ENCODE measurements around the gene FAM107A.
A peak's percentile ranks its signal among the peaks of the same experiment; 100 is the strongest.

The FAM107A gene

DNA sequence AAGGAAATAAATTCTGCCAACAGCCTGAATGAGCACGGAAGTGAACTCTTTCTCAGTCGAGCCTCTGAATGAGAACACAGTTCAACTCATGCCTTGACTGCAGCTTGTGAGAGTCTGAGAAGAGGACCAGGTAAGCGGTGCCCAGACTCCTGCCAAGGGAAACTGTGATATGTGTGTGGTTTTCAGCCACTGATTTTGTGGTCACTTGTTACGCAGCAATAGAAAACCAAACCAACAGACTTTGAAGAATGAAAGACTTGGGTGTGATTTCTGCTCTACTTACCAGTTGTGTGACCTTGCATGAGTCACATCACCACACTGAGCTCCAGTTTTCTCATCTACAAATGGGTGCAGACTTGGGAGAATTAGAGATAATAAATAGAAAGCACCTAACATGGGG lies 30.6 kb upstream of the FAM107A start:
- Mint-ChIP-seq H3K27me3 (ENCODE audit: low read depth) (peaks cover 6% of the 10 kb centered on the region), H3K9me3 (no peaks in the 10 kb centered on the region), H3K4me3 (no peak overlapping the region), H3K27ac (no peak overlapping the region), H3K4me1 (ENCODE audit: low read depth) (peaks cover 8% of the 10 kb centered on the region), H3K36me3 (ENCODE audit: low read depth) (no peaks in the 10 kb centered on the region)
- DNase-seq (ENCODE audit: low spot score): no peak

DNA sequence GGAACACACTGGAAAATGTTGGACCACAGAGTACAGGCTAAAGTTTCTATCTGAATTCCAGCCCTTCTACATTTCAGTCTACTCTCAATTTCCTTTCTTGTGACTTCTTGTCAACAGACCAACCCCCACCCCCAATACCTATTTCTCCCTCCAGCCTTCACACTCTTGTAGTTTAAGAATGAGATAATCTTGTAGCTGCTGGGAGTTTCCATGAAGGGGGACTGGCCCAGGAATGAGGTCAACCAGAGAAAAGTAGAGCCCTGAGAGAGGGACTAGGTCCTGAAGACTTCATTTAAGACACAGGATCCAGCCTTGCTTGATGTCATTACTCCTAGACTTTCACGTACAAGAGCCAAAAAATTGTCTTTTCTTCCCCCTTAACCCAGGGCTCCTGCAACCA lies 29.5 kb upstream of the FAM107A start:
- Mint-ChIP-seq H3K36me3 (ENCODE audit: low read depth) (no peaks in the 10 kb centered on the region), H3K9me3 (no peaks in the 10 kb centered on the region), H3K4me3 (no peak overlapping the region), H3K27me3 (ENCODE audit: low read depth) (peaks cover 8% of the 10 kb centered on the region), H3K27ac (no peak overlapping the region), H3K4me1 (ENCODE audit: low read depth) (peaks cover 8% of the 10 kb centered on the region)
- no peak for DNase-seq (ENCODE audit: low spot score)

- H3K4me1 Mint-ChIP-seq (ENCODE audit: low read depth): peaks cover 5% of the 10 kb centered on the region
- no peaks in the 10 kb centered on the region for H3K9me3 Mint-ChIP-seq
- no peak for DNase-seq (ENCODE audit: low spot score)
- peaks cover 11% of the 10 kb centered on the region for H3K27me3 Mint-ChIP-seq (ENCODE audit: low read depth)
- H3K27ac Mint-ChIP-seq: no peak overlapping the region
- no peak overlapping the region for H3K4me3 Mint-ChIP-seq
- no peaks in the 10 kb centered on the region for H3K36me3 Mint-ChIP-seq (ENCODE audit: low read depth)
These were observed 26.8 kb upstream of the FAM107A start for GRCh38 chr3:58604031-58604430.

DNA sequence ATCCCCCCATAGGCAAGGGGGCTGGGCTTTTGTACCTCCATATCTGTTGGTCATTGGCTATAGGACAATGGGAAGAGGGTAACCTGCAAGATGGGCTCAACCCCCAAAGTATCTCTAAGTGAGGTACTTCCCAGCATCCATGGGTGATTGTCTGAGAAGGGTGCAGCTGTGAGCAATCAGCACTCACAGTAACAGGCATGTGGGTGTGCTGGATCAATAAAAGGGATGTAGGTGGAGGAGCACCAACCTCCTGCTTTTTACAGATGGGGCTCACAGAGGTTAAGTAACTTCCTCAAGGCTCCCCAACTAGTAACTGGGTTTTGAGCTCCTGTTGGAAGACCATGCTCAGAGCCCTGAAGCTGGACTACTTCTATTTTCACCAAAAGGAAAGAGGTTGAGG lies 26.4 kb upstream of the FAM107A start:
- H3K4me1 Mint-ChIP-seq (ENCODE audit: low read depth): peaks cover 5% of the 10 kb centered on the region
- H3K9me3 Mint-ChIP-seq: no peaks in the 10 kb centered on the region
- DNase-seq (ENCODE audit: low spot score): no peak
- H3K4me3 Mint-ChIP-seq: no peak overlapping the region
- no peaks in the 10 kb centered on the region for H3K36me3 Mint-ChIP-seq (ENCODE audit: low read depth)
- peaks cover 12% of the 10 kb centered on the region for H3K27me3 Mint-ChIP-seq (ENCODE audit: low read depth)
- H3K27ac Mint-ChIP-seq: no peak overlapping the region

- Mint-ChIP-seq H3K36me3 (ENCODE audit: low read depth) (no peaks in the 10 kb centered on the region), H3K27me3 (ENCODE audit: low read depth) (peaks cover 8% of the 10 kb centered on the region), H3K9me3 (no peaks in the 10 kb centered on the region), H3K4me3 (no peak overlapping the region), H3K4me1 (ENCODE audit: low read depth) (no peaks in the 10 kb centered on the region), H3K27ac (no peak overlapping the region)
- DNase-seq (ENCODE audit: low spot score): no peak
These were observed 20.6 kb upstream of the FAM107A start for GRCh38 chr3:58597770-58598310.

- no peaks in the 10 kb centered on the region for H3K9me3 Mint-ChIP-seq
- H3K27ac Mint-ChIP-seq: no peak overlapping the region
These were observed 19.8 kb upstream of the FAM107A start for GRCh38 chr3:58596834-58597518.

DNA sequence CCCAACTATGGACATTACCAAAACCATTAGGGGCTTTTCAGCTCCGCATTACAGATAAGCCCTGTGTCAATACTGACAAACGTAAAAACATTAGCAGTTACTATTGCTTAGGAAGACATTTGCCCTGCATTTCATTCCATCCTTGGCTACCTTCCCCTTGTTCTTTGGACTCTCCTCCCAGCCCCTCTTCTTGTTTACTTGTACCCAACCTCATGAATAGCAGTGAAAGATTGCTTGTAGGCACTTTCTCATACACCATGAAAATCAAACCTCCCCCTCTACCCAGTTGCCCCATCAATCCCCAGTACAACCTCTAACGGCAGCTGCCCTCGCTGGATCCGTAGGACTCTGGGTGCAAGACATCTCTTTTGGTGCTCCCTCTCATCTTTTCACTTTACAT lies 16.9 kb upstream of the FAM107A start:
- Mint-ChIP-seq H3K4me1 (ENCODE audit: low read depth) (no peaks in the 10 kb centered on the region), H3K27me3 (ENCODE audit: low read depth) (peaks cover 2% of the 10 kb centered on the region), H3K27ac (no peak overlapping the region), H3K9me3 (no peaks in the 10 kb centered on the region), H3K36me3 (ENCODE audit: low read depth) (no peaks in the 10 kb centered on the region), H3K4me3 (no peak overlapping the region)
- no peak for DNase-seq (ENCODE audit: low spot score)

More at GRCh38 chr3:58596834-58597518, 19.8 kb upstream of the FAM107A start:
- H3K4me3 Mint-ChIP-seq: no peak overlapping the region
- no peaks in the 10 kb centered on the region for H3K4me1 Mint-ChIP-seq (ENCODE audit: low read depth)
- peaks cover 5% of the 10 kb centered on the region for H3K27me3 Mint-ChIP-seq (ENCODE audit: low read depth)
- H3K36me3 Mint-ChIP-seq (ENCODE audit: low read depth): no peaks in the 10 kb centered on the region
- DNase-seq (ENCODE audit: low spot score): no peak

GRCh38 chr3:58591517-58592510 lies 14.6 kb upstream of the FAM107A start:
- no peak for DNase-seq (ENCODE audit: low spot score)
- no peaks in the 10 kb centered on the region for H3K36me3 Mint-ChIP-seq (ENCODE audit: low read depth)
- H3K27ac Mint-ChIP-seq: no peak overlapping the region
- peaks cover 21% of the 10 kb centered on the region for H3K27me3 Mint-ChIP-seq (ENCODE audit: low read depth)
- H3K4me1 Mint-ChIP-seq (ENCODE audit: low read depth): no peaks in the 10 kb centered on the region
- H3K4me3 Mint-ChIP-seq: no peak overlapping the region
- H3K9me3 Mint-ChIP-seq: no peaks in the 10 kb centered on the region

GRCh38 chr3:58588030-58588614 lies 10.9 kb upstream of the FAM107A start:
- no peak overlapping the region for H3K4me3 Mint-ChIP-seq
- H3K27me3 Mint-ChIP-seq (ENCODE audit: low read depth): peaks cover 48% of the 10 kb centered on the region
- H3K4me1 Mint-ChIP-seq (ENCODE audit: low read depth): peaks cover 11% of the 10 kb centered on the region
- no peak overlapping the region for H3K27ac Mint-ChIP-seq
- no peak for DNase-seq (ENCODE audit: low spot score)
- peaks cover 4% of the 10 kb centered on the region for H3K9me3 Mint-ChIP-seq
- H3K36me3 Mint-ChIP-seq (ENCODE audit: low read depth): no peaks in the 10 kb centered on the region

DNA sequence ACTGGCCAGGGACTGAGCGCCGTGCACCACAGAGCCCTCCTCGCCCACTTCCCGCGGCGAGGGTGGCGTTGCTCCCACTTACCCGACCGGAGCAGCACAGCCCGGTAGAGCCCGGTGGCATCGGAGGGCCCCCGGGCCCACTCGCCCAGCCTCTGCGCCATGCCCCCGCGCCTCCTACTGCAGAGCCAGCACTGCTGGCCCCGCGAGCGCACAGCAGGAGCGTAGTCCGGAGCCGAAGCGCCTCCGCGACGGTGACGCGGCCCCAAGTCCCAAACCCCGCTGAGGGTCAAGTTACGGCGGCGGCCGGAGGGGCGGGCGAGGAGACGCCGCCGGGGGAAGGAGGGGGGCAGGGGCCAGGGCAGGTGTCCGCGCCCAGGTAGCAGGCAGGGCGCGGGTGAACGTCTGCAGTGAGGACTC lies 9.6 kb upstream of the FAM107A start:
- H3K27me3 Mint-ChIP-seq (ENCODE audit: low read depth): peaks cover 50% of the 10 kb centered on the region
- H3K9me3 Mint-ChIP-seq: peaks cover 4% of the 10 kb centered on the region
- H3K27ac Mint-ChIP-seq: no peak overlapping the region
- H3K4me3 Mint-ChIP-seq: no peak overlapping the region
- no peak for DNase-seq (ENCODE audit: low spot score)
- peaks cover 11% of the 10 kb centered on the region for H3K4me1 Mint-ChIP-seq (ENCODE audit: low read depth)
- H3K36me3 Mint-ChIP-seq (ENCODE audit: low read depth): no peaks in the 10 kb centered on the region

GRCh38 chr3:58585994-58586393 lies 8.8 kb upstream of the FAM107A start:
- Mint-ChIP-seq H3K4me3 (peak overlapping the region; percentile 94), H3K27me3 (ENCODE audit: low read depth) (peaks cover 56% of the 10 kb centered on the region), H3K36me3 (ENCODE audit: low read depth) (no peaks in the 10 kb centered on the region), H3K27ac (no peak overlapping the region), H3K9me3 (peaks cover 4% of the 10 kb centered on the region), H3K4me1 (ENCODE audit: low read depth) (peaks cover 11% of the 10 kb centered on the region)
- no peak for DNase-seq (ENCODE audit: low spot score)

GRCh38 chr3:58585005-58585786 lies 8.0 kb upstream of the FAM107A start:
- Mint-ChIP-seq H3K27ac (no peak overlapping the region), H3K9me3 (peaks cover 4% of the 10 kb centered on the region), H3K4me1 (ENCODE audit: low read depth) (peaks cover 11% of the 10 kb centered on the region), H3K4me3 (peak overlapping the region; percentile 94), H3K36me3 (ENCODE audit: low read depth) (no peaks in the 10 kb centered on the region), H3K27me3 (ENCODE audit: low read depth) (peaks cover 56% of the 10 kb centered on the region)
- peak; percentile 27 for DNase-seq (ENCODE audit: low spot score)

GRCh38 chr3:58584690-58585004 lies 7.5 kb upstream of the FAM107A start:
- Mint-ChIP-seq H3K27ac (no peak overlapping the region), H3K4me3 (peak overlapping the region; percentile 94), H3K27me3 (ENCODE audit: low read depth) (peaks cover 56% of the 10 kb centered on the region), H3K4me1 (ENCODE audit: low read depth) (peaks cover 11% of the 10 kb centered on the region), H3K36me3 (ENCODE audit: low read depth) (no peaks in the 10 kb centered on the region), H3K9me3 (peaks cover 4% of the 10 kb centered on the region)
- DNase-seq (ENCODE audit: low spot score): no peak
